ENCODE results near the gene PRDM5.

The PRDM5 gene

DNA sequence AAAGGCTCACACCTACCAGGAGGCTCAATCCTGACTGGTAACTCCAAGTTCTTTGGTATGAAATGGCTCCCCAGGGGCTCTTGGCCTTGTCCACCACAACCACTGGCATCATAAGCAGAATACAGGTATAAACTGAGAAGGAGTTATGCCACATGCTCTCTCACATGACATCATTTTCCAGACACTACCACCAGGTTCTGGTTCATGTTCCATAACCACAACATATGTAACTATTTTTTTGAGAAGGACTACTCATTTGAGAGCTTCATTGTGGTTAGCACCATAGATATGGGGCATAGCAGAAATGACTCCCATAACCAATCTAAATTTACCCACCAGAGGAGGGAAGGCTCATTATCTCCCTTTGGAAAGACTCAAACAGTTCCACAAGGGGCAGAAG lies 19.6 kb downstream of the PRDM5 start:
- no peak for DNase-seq

DNA sequence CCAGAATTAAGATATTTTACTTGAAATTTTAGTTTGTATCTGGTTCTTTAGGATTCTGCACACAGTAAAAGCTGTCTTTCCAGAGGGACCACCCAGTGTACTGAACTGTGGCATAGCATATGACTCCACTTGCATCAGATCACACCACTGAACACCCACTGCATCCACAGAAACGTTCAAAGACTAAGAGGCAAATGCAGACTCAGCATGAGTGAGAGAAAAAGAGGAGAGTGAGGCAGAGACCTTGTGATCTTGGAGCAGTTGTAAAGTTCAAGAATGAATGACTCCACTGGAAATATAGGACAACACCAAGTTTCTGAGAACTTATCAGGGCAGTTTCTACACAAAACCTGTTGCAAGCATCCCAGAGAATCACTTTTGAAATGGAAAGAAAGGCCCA lies 20.8 kb downstream of the PRDM5 start:
- no peak for DNase-seq

DNA sequence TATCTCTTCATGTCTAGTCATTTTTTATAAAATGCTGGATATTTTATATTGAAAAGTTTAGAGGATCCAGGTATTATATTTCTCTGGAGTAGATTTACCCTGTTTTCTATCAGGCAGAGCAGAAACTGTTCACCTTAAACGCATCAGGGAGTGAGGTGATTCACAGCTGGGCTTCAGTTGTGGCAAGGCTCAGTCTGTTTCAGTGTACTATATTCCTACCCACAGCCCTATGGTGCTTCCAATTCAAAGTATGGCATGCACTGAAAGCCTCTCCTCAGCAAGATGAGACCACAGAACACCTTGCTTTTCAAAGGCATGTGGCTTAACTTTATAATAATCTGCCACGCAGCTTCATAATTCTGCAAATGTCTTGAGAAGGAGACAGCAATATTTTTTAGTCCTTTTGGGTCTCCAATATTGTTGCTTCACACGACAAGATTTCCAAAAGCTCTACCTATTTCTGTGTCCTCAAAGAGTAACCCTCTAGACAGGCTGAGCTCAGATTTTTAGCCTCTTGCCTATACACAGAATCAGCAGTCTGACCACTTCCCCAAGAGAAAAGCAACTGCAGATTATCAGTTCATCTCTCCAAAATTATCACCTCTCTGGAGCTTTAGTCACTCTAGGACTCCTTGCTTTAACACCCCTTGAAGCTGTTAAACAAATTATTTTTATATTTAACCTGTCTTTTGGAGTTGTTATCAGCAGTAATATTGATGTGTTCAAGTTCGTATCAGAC lies 24.4 kb downstream of the PRDM5 start:
- no peak for DNase-seq

DNA sequence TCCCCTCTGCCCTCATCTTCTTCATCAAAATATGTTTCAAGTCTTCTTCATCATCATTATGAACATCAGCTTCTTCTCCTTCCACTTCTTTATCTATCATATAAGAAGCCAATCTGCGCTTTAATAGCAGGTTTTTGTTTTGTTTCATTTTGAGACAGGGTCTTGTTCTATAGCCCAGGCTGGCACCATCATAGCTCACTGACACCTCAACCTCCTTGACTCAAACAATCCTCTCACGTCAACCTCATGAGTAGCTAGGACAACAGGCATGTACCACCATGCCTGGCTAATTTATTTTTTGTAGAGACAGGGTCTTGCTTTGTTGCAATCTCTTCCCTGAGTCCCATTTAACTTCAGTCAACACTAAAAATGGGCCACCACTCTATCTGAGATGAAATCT lies 27.0 kb downstream of the PRDM5 start:
- no peak for DNase-seq

DNA sequence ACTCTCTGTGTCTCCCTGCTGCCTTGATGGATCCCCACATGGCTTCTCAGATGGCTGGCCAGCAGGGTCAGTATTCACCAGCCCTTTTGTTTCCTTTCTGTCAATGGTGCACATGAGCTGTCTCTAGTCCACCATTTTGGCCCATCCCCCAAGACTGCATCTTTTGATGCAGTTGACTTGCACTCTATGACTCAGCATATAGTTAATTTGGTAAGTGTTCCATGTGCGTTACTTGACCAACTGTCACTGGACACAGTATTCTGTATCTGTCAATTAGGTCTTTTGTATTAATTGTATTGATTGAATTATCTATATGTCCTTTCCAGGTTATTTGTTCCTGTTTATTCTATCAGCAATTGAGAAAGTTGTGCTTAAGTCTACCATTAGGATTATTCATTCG lies 29.2 kb downstream of the PRDM5 start:
- DNase-seq, result no peak

DNA sequence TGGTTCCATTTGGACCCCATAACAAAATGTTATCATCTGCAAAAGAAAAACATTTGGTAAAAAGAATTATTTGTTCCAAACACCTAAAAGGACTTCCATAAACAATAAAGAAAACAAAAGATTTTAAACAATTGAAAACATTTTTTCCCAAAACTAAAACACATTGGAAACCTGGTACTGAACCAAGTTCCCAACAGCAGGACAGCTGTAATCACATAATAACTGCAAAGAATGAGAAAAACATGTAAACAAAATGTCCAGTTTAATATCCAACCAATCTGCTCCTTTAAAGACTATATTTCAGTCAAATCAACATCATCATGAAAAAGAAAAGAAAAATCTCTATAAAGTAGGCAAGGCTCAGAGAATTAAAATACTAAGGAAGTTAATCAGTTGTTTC lies 36.3 kb downstream of the PRDM5 start:
- no peak for DNase-seq

DNA sequence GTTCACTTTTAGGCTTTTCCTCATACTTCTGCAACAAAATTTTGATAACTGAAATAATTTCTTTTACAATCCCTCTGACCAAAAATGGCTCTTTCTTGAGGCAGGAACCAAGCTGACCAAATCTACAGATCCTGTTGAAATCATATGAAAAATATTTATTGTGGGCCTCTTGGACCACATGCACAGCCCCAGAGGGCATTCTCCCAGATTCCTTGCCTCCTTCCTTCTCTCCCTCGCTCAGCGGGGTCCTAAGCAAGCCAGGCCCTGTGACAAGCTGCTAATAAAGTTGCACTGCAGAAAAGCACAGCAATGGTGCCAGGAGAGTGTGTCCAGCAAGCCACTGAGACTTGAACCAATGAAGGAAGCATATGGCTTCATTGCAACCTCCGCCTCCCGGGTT lies 40.7 kb downstream of the PRDM5 start:
- no peak for DNase-seq

DNA sequence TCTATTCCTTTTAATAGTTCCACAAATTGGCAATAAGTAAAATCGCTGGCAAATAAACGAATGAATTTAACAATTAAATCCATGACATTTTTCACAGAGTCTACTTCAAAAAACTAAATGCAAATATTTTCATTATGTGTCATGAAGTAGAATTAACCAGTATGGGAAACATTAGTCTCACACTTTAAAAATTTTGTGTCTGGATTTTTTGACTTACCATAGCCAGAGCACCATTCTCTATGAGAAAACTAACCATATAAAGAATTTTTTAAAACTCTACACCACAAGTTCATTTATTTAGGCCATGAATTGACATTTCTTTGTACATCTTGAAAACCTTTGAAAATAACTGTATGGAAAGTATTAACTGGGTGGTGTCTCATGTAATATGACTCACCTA lies 41.2 kb downstream of the PRDM5 start:
- DNase-seq, result no peak

DNA sequence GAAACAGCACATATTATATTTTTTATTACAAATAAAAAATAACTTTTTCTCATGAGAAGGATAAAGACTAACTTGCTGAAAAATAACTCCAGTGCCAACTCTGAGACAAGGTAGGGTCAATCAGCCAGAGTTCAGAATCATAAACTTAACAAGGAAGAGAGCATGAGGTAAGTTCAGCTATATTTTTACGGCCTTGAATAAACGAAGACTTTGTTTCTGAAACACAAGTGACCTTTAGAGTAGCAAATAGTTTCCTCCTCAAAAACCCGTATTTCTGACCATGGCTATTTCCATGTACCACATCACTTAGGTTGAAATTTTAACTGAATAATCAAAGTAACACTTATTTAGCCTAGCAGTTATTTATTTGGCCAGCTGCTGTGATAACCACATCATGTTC lies 45.5 kb downstream of the PRDM5 start:
- no peak for DNase-seq

DNA sequence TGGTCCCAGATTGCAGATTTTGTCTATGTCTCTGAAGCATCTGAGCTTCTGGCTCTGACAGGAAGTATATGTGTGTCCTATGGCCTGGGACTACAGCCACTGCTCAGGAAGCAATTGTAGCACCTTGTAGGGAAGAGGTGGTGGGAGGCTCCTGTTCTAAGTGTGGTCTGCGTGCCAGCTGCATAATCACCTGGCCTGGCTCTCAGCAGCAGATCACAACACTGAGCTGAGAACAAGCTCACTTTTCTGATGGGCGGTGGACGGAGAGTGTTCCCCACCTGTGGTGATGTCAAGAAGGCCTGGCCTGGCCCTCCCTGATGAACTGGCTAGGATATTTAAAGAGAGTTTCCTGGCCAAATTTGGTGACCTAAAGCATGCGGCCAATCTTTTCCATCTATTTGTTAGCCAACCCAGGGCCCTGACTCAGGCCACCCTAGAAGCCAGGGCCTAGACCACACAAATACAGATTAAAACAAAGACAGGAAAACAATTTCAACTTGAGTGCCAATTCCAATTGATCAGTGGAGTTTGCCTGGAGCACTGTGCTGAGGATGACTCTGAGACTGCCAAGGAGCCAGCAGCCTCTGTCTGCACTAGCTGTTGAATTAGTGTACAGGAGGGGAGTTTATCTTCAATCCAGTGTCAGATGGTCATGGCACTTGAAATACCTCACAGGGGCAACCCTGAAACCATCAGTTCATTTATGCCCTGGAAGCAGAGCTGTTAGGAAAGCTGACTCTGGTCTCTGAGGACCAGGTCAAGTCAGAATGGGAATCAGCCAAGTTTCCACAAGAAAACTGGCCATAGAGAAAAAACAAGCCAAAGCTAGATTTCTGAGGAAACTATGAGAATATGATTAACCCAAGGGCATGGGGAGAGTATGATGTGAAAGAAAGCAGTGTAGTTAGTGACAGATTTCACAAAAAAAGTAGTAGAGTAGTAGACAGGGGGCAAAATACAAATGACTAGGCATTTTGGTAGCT lies 47.4 kb downstream of the PRDM5 start:
- DNase-seq, result no peak

DNA sequence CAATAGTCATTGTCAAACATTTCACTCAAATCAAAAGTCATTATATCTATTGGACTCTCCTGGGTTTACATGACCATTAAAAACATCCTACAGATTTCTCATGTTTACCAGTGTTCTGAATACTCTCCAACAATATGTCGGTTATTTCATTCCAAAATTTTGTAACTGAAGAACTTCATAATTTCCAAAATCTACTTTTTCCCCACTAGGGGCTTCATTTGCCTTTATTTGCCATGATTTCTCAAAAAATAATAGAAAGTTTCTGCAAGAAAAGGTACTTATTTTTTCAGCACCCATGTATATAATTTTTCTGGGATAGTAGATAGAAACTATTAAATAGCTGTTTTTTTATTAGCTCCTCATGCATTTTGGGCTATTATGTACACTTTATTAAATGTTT lies 49.0 kb downstream of the PRDM5 start:
- no peak for DNase-seq

DNA sequence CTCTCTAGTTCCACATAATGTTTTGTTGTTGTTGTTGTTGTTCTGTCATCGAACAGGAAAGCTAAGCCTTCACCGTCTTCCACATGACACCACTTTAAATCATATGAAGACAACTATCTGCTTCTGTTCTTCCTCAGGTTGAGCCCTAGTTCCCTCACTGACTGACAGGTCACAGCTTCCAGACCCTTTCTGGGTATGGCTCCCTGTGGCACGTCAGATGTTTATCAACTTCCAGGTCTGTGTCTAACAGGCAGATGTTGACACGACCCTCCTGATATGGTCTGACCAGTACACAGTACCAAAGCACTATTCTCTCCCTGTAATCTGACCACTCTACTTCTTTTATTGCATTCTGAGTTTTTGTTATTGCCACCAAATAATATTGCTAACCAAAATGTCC lies 51.4 kb downstream of the PRDM5 start:
- DNase-seq, result no peak

DNA sequence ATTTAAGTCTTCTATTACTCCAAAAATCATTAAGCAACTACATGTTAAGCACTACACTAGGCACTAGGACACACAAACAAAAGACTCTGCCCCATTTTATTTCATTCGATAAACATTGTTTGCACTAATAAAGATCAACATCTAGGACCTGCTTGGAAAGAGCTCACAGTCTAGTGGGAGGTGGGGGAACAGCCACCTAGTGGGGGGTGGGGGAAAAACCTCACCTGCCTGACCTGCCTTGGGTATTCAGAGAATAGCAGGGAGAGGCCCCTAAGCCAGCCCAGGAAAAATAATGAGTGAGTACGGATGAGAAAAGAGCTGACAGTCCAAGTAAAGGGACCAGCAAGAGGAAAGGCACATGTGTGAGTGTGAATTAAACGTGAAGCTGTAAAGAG lies 52.2 kb downstream of the PRDM5 start:
- DNase-seq, result no peak

DNA sequence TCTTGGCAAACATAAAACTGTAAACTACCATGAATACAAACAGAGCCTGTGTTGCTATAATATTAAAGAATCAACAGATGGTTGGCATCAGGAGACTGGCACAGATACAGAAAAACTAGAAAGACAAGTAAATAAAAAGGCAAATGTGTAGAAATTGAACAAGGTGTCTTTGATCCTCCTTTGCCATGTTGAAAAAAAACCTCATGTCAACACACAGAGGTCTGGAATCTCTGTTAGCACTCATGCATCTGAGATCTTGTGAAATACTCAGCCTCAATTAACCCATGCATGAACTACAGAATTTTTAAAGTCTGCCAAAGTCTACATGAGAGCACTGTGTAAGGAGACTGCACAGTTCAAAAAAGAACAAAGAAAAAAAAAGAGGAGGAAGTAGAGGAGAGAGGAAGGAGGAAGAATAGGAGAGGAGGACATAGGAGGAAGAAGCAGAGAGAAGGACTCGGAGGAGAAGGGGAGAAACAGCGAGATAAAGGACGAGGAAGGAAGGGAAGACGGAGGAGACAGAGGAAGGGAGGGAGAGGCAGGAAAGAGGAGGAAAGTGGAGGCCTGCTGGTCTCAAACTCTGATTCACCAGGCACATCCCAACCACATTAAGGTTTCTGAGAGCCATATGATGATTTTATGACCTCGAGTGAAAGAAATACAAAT lies 52.8 kb downstream of the PRDM5 start:
- no peak for DNase-seq

DNA sequence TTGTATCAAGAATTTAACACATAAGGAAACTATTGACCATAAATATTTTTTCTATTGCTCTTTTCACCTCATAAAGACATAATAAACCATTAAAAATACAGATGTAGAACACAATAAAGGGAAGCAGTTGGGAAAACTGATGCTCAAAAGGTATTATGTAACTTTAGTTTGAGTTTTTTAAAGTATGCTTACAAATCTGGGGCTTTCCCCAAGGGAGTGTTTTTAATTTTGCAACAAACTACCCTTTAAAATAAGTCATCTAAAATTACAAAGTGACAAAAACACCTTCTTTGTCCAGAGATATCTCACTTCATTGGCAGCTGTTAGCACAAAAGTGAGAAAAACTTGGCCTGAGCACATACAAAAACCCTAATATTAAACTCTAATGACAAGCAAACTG lies 55.0 kb downstream of the PRDM5 start:
- DNase-seq, result no peak

DNA sequence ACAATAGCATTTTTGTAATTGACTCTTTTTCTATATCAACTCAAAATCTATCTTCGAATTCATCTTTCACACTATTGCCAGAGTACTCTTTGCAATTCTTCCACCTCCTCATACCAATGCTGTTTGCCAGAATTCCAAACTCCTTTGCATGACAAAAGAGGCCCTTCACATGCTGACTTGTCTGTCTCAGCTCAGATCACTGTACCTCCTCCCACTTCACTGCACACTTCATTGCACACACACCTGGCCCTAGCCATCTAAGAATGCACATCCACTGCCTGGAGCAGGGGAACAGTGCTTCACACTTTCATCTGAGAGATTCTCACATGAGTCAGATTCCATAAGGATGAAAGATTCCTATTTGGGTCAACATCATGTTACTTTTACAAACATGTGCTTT lies 56.5 kb downstream of the PRDM5 start:
- DNase-seq, result no peak

DNA sequence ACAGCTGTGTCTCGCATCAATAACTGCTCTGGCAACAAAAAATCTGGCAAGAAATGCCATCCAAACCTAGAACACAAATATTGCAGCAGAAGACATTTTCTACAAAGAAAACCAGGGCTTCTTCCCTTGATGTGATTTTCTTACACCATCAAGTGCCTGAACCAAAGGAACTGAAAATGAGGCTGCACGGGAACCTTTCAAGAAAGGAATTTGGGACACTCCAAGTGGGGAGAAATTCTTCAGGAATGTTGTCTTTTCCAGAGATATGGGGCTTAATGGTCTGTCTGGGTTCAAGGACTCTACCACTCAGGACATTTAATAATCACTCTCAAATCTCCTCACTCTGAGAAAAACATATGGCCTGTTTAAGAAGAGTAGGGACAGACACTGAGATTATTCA lies 57.6 kb downstream of the PRDM5 start:
- no peak for DNase-seq

DNA sequence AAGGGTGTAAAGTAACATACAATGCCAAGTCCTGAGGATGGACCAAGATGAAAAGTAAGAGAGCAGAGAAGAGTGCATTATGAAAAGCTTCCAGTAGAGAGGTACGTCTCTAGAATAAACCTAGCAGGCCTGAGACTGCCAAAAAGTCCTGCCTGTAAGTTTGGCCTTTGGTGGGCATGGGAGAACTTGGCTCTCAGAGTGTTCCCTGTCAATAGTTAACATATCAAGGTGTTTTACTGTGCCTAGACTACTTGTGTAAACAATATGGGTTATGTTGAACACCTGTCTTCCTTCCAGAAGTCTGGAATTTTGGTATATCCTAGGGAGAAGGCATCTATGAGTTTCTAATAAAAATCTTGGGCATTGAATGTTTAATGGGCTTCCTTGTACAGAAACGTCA lies 60.1 kb downstream of the PRDM5 start:
- no peak for DNase-seq

DNA sequence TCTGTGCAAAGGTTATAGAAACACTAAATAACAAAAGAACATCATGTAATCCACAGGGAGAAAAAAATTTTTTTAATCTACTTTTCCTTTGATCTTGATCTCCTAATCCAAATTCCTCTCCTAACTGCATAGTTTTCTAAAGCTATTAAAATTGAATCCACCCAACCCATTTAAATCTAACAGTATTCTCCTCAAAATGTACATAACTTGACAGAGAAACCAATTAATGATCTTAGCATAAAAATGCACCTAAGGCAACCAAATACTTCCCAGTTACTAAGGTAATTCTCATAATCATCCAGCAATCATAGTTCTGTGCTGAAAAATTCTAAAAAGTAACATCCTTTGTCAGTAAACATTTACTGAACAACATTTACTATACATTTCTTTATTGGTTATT lies 60.7 kb downstream of the PRDM5 start:
- no peak for DNase-seq

DNA sequence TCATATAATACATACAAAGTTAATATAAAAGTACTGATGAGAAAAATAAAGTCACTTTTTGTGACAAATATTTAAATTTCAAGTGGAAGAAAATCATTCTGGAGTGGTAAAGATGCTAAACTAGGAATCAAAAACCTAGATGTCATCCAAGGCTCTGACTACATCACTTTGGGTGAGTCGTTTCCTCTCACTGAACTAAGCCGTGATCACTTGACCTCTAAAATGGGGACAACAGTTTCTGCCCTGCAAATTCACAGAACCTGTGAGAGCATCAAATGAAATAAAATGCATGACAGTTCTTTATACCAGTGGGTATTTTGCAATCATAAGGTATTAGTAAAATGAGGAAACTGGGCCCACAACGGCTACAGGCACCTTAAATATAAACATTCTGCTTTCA lies 63.8 kb downstream of the PRDM5 start:
- DNase-seq, result no peak

DNA sequence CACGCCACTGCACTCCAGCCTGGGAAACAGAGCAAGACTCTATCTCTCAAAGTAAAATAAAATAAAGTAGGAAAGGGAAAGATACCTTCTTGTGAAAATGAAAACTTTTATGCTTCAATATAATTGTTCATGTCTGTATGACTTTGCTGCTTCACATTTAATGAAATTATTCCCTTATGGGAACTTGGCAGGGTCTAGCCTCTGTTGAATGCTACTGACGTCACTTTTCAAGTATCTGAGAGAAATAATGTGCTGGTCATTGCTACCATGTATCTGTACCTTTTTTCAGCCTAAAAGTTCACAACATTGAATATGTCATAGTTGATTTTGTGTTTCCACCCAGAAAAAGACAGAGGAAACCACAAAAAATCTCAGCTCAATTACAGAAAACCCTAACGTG lies 65.2 kb downstream of the PRDM5 start:
- DNase-seq, result no peak

DNA sequence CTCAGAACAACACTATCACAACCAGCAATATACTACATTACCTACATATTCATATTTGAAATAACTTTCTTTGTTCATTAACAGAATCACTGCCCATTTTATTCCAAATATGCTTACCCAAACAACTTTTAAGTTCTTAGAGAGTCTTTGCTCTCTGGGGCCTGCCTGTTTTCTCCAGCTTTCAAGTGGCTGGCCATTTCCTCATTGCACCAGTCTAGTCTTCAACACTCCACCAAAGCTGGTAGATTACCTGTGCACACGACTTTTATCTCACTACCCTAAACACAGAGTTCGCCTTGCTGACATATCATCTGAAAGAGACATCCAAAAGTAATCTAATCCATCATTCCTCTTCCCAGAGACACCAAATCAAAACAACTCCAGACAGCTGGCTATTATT lies 66.2 kb downstream of the PRDM5 start:
- DNase-seq, result no peak

DNA sequence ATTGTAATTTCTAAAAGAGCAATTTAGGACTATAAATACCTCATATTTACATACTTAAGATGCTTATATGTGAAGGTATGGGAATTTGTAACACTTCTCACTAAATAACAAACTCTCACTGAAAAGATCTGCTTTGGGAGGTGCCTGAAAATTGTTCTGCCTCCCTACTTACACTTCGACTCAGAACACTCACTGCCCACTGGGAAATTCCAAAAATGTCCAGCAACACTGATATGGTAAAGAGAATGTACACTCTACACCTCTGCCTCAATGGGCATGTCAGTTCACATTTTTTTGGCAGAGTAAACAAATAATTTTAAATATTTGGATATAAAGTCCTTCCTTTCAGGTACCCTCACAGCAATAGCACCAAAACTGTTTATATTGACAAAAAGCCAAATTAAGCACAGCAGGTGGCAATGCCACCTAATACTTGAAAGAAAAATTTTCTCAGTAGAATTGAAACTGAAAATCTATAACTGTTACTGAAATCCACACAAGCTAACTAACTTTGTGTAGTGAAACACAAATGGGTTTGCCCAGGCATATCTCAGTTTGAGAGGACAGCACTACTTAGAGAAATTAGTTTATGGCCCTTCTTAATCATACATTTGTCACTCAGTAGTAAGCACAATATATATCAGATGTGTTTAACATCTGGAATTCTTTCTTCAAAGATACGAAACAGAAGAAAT lies 67.1 kb downstream of the PRDM5 start:
- DNase-seq, result no peak
